A673 (cell line): ENCODE data around the gene ST3GAL4.

Experiments used
- EZH2 ChIP-seq: fragments of 200-600 bp; sonication (generic); IDR thresholded peaks from 2 replicates; pipeline ENCODE4 v1.6.1; 2017; ENCODE audit warnings: borderline replicate concordance, low read depth, mild to moderate bottlenecking, mixed read lengths, antibody characterized with exemption, low read length; ENCODE audit not compliant: poor library complexity, severe bottlenecking
- TF ChIP-seq, protein P1 (sequence below): fragments of 300-800, 200-600 bp; sonication (generic); conservative IDR thresholded peaks from 2 replicates; pipeline ENCODE4 v1.5.1; 2017; ENCODE audit warnings: low read depth, mild to moderate bottlenecking, antibody characterized with exemption, low read length, moderate library complexity, mixed read lengths

DNA sequence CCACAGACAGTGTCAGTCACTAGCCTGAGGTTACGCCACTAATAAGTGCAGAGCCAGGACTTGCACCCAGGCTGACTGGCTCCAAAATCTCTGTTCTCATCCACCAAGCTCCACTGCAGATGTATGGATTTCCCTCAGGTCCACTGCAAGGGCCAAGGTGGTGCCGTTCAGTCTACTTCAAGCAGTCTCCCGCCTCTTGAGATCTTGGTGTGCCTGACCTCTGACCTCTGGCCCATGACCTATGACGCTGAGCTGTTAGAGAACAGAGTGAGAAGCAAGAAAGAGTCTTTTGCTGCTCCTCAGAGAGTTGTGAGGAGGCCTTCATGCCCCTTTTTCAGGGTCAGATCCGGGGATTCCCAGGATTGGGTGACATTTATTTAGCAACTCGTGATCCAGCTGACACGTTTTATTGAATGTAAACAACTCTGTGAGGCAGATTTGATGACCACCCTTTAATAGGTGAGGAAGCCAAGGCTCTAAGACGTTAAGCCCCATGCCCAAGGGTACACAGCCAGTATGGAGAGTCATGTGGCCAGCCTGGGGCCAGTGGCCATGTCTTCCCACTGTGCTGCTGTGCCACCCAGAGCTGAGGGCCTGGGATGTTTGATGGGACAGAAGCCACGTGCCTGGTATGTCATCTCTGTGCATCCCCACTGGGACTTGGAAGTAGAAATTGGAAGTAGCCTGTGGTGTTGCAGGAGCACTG lies 26.4 kb upstream of the ST3GAL4 start:
- TF ChIP-seq, protein P1, sequence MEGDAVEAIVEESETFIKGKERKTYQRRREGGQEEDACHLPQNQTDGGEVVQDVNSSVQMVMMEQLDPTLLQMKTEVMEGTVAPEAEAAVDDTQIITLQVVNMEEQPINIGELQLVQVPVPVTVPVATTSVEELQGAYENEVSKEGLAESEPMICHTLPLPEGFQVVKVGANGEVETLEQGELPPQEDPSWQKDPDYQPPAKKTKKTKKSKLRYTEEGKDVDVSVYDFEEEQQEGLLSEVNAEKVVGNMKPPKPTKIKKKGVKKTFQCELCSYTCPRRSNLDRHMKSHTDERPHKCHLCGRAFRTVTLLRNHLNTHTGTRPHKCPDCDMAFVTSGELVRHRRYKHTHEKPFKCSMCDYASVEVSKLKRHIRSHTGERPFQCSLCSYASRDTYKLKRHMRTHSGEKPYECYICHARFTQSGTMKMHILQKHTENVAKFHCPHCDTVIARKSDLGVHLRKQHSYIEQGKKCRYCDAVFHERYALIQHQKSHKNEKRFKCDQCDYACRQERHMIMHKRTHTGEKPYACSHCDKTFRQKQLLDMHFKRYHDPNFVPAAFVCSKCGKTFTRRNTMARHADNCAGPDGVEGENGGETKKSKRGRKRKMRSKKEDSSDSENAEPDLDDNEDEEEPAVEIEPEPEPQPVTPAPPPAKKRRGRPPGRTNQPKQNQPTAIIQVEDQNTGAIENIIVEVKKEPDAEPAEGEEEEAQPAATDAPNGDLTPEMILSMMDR, result no peak
- TF ChIP-seq EZH2, result no peak
